ENCODE results near the gene NT5C2. TPM values are rescaled to one million over a fixed set of nuclear protein-coding genes. Genes with fewer than 3 reads are reported as not detected.

The NT5C2 gene
- total and polyA plus RNA-seq, 5 donors from 2014 or later = 52.4 to 59.6 (median 56.9) TPM

DNA sequence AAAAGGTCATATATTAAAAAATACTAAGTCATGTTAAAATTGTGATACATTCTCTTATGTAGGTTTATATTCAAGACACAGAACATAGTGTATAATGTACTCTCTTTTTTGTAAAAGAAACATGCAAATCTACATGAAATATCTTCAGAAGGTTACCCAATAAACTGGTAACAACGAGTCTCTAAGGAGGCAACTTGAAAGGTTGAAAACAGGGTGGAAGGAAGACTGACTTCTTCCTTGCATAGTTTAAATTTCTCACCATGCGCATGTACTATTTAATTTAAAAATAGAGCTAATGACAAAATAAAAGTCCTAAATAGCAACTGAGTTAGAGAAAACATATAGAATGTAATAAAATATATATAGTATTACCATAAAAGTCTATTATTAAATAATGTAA, 132.5 kb downstream of the NT5C2 start:
- H3K4me3 Mint-ChIP-seq = no peak overlapping the region
- no peaks in the 10 kb centered on the region for H3K9me3 ChIP-seq (ENCODE audit: control insufficient read depth in 2 of 2, low read length in 2 of 2)
- no peaks in the 10 kb centered on the region for H3K27me3 Mint-ChIP-seq
- peaks cover 15% of the 10 kb centered on the region for H3K36me3 Mint-ChIP-seq
- ATAC-seq (ENCODE audit: low read depth in 2 of 2) (no peak), DNase-seq (no peak)
- H3K27ac ChIP-seq (ENCODE audit: insufficient read depth, low read length, poor library complexity, severe bottlenecking) = no peak overlapping the region
- no peaks in the 10 kb centered on the region for H3K36me3 ChIP-seq (ENCODE audit: control insufficient read depth, insufficient read depth, low read length)
- H3K4me1 Mint-ChIP-seq = peaks cover 0 to 4% (median 0%) of the 10 kb centered on the region in 4 donors
- no peaks in the 10 kb centered on the region for H3K4me1 ChIP-seq (ENCODE audit: control insufficient read depth, insufficient read depth, low read length, poor library complexity, severe bottlenecking)
- no peak overlapping the region for H3K27ac Mint-ChIP-seq
- H3K27me3 ChIP-seq (ENCODE audit: control insufficient read depth, insufficient read depth, low read length) = no peaks in the 10 kb centered on the region
- H3K4me3 ChIP-seq (ENCODE audit: low read depth, low read length) = no peak overlapping the region
- H3K9me3 Mint-ChIP-seq = no peaks in the 10 kb centered on the region

DNA sequence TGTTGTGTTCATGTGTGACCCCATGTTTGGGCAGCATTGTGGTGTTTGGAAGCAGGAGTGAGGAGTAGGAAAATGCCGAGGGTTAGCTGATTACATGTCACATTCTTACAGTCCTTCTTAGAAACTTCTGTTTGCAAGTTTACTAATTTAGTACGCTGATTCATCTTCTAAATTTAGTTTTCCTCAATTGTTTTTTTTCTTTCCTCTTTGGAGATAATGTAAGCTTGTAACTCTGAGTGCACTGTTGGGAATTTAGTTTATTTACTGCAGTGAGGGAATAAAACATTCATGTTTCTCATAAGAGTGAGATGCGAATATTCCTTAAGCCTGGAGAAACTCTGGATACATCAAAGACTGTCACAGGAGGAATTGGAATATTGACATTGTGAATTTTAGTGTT, 135.0 kb downstream of the NT5C2 start:
- H3K27me3 ChIP-seq (ENCODE audit: control insufficient read depth, insufficient read depth, low read length) = no peaks in the 10 kb centered on the region
- peaks cover 14% of the 10 kb centered on the region for H3K4me1 ChIP-seq (ENCODE audit: control insufficient read depth, insufficient read depth, low read length, poor library complexity, severe bottlenecking)
- DNase-seq (no peak), ATAC-seq (ENCODE audit: low read depth in 2 of 2) (no peak)
- H3K4me3 ChIP-seq (ENCODE audit: low read depth, low read length) = no peak overlapping the region
- H3K27ac ChIP-seq (ENCODE audit: insufficient read depth, low read length, poor library complexity, severe bottlenecking) = no peak overlapping the region
- H3K36me3 Mint-ChIP-seq = peaks cover 13% of the 10 kb centered on the region
- no peaks in the 10 kb centered on the region for H3K27me3 Mint-ChIP-seq
- H3K4me3 Mint-ChIP-seq = no peak overlapping the region
- H3K9me3 Mint-ChIP-seq = no peaks in the 10 kb centered on the region
- peaks cover 10 to 20% (median 17%) of the 10 kb centered on the region in 4 donors for H3K4me1 Mint-ChIP-seq
- H3K36me3 ChIP-seq (ENCODE audit: control insufficient read depth, insufficient read depth, low read length) = no peaks in the 10 kb centered on the region
- no peaks in the 10 kb centered on the region for H3K9me3 ChIP-seq (ENCODE audit: control insufficient read depth in 2 of 2, low read length in 2 of 2)
- H3K27ac Mint-ChIP-seq = no peak overlapping the region

DNA sequence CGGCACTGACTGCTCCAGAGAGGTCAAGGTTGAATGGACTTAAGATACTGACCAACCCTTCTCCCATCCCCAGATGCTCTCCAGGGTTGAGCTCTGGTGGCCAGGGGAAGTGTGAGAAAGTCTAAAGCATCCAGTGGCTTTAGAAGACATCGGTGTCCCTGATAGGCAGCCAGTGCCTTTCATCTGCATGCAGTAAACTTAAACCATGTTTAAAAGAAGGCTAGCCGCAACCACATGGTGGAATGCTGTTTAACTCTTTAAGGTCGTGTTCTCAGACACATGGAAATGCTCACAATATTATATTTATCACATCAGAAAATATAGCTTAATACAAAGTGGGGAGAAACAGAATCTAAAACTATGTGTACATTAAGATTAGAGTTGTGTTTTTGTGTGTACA, 138.0 kb downstream of the NT5C2 start:
- no peak for DNase-seq
- Histone ChIP-seq H3K27me3 (ENCODE audit: control insufficient read depth, insufficient read depth, low read length) (no peaks in the 10 kb centered on the region), H3K9me3 (ENCODE audit: control insufficient read depth in 2 of 2, low read length in 2 of 2) (no peaks in the 10 kb centered on the region), H3K27ac (ENCODE audit: insufficient read depth, low read length, poor library complexity, severe bottlenecking) (no peak overlapping the region), H3K4me3 (ENCODE audit: low read depth, low read length) (no peak overlapping the region), H3K4me1 (ENCODE audit: control insufficient read depth, insufficient read depth, low read length, poor library complexity, severe bottlenecking) (peaks cover 17% of the 10 kb centered on the region), H3K36me3 (ENCODE audit: control insufficient read depth, insufficient read depth, low read length) (no peaks in the 10 kb centered on the region)
- Mint-ChIP-seq H3K4me1 (peaks cover 13 to 25% (median 15%) of the 10 kb centered on the region in 4 donors), H3K27ac (peak overlapping the region in 1 of 3 donors; percentile 95), H3K9me3 (no peaks in the 10 kb centered on the region), H3K4me3 (no peak overlapping the region), H3K27me3 (no peaks in the 10 kb centered on the region), H3K36me3 (peaks cover 18% of the 10 kb centered on the region)
- ATAC-seq (ENCODE audit: low read depth in 2 of 2) = no peak

DNA sequence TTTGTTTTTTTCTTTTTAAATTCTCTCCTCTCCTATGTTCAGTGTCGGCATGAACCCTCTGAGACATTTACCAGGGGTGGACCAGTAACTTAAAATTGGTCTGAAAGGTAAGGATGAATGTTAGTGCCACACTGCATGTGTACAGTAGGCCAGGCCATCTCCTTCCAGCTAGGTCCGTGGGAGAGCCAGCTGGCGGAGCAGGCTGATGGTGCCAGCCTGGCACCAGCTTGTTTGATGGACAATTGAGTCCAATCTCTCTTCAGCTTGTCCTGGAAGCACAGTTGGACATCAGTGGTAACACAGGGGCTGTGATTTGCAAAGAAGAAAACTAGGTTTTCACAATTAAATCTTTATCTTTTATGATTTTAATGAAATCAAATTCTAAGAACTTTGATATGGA, 138.5 kb downstream of the NT5C2 start:
- peaks cover 18% of the 10 kb centered on the region for H3K36me3 Mint-ChIP-seq
- H3K4me3 Mint-ChIP-seq = peak overlapping the region; percentile 84 to 96 (median 88)
- H3K4me1 ChIP-seq (ENCODE audit: control insufficient read depth, insufficient read depth, low read length, poor library complexity, severe bottlenecking) = peaks cover 17% of the 10 kb centered on the region
- ATAC-seq (ENCODE audit: low read depth in 2 of 2) (no peak), DNase-seq (no peak)
- no peaks in the 10 kb centered on the region for H3K27me3 Mint-ChIP-seq
- H3K4me3 ChIP-seq (ENCODE audit: low read depth, low read length) = peak overlapping the region; percentile 81
- no peaks in the 10 kb centered on the region for H3K27me3 ChIP-seq (ENCODE audit: control insufficient read depth, insufficient read depth, low read length)
- H3K36me3 ChIP-seq (ENCODE audit: control insufficient read depth, insufficient read depth, low read length) = no peaks in the 10 kb centered on the region
- H3K27ac ChIP-seq (ENCODE audit: insufficient read depth, low read length, poor library complexity, severe bottlenecking) = peak overlapping the region; percentile 64
- peak overlapping the region; percentile 49 to 95 (median 93) for H3K27ac Mint-ChIP-seq
- no peaks in the 10 kb centered on the region for H3K9me3 Mint-ChIP-seq
- no peaks in the 10 kb centered on the region for H3K9me3 ChIP-seq (ENCODE audit: control insufficient read depth in 2 of 2, low read length in 2 of 2)
- peaks cover 13 to 25% (median 15%) of the 10 kb centered on the region in 4 donors for H3K4me1 Mint-ChIP-seq

DNA sequence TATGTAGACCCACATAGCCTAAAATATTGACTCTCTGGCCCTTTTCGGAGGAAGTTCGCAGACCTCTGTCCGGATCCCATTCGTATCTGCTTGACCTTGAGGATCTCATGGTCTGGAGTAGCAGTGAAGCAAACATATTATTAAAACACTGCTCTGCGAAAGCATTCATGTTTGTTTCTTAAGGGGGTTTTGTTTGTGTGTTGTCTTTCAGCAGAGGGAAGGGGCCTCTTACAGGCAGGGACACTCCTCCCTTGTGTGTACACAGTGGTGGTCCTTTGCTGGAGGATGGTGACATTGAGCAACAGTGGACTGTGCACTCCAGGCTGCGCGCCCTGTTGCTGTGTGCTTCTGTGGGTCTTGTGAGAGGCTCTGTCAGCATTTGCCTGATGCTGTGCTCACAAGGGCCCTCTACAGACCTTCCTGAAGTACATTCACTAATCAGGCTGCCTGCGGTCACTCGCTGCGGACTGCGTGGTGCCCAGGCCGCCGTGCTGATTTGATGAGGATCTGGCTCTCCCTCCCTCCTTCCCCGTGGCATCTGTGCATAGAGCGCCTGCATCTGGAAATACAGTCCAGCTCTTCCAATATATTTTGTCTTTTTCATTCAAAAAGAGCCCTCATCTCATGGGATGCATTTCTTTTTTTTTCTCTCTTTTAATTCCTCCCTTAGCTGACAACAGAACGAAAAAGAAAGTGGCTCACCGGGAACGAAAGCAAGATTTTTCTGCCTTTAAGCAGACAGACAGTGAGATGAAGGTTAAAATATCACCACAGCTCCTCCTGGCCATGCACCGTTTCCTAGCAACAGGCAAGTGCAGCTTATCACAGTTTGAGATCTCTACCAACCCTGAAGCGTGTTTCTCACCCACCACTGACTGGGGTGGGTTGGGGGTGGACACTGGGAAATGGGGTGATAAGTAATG, 139.2 kb downstream of the NT5C2 start:
- Mint-ChIP-seq H3K36me3 (peaks cover 18% of the 10 kb centered on the region), H3K4me3 (peak overlapping the region; percentile 84 to 96 (median 88)), H3K27me3 (no peaks in the 10 kb centered on the region), H3K9me3 (no peaks in the 10 kb centered on the region), H3K27ac (peak overlapping the region; percentile 90 to 95 (median 93)), H3K4me1 (peaks cover 13 to 25% (median 15%) of the 10 kb centered on the region in 4 donors)
- Histone ChIP-seq H3K36me3 (ENCODE audit: control insufficient read depth, insufficient read depth, low read length) (no peaks in the 10 kb centered on the region), H3K4me1 (ENCODE audit: control insufficient read depth, insufficient read depth, low read length, poor library complexity, severe bottlenecking) (peaks cover 17% of the 10 kb centered on the region), H3K27me3 (ENCODE audit: control insufficient read depth, insufficient read depth, low read length) (no peaks in the 10 kb centered on the region), H3K27ac (ENCODE audit: insufficient read depth, low read length, poor library complexity, severe bottlenecking) (peak overlapping the region; percentile 64), H3K4me3 (ENCODE audit: low read depth, low read length) (peak overlapping the region; percentile 81), H3K9me3 (ENCODE audit: control insufficient read depth in 2 of 2, low read length in 2 of 2) (no peaks in the 10 kb centered on the region)
- ATAC-seq (ENCODE audit: low read depth in 2 of 2) = peak; percentile 78 to 85
- DNase-seq = peak; percentile 11 to 88 (median 66)

DNA sequence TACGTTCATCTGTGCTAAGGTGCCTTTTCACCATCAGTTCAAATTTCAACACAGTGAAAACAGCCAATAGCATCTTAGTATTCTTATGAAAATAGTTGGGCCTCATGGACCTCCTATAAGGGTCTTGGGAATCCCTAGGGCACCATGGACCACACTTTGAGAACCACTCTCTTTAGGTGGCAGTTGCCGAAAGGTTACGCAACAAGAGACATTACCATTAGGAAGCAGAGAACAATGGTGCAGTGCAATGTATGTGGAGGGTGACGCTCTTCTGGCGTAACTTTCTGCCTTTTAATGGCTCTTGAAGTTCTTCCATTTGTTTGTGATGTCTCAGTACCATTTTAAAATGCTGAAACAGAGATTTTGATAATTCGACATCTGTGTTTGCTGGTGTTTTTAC, 143.8 kb downstream of the NT5C2 start:
- Histone ChIP-seq H3K36me3 (ENCODE audit: control insufficient read depth, insufficient read depth, low read length) (no peaks in the 10 kb centered on the region), H3K27me3 (ENCODE audit: control insufficient read depth, insufficient read depth, low read length) (no peaks in the 10 kb centered on the region), H3K4me3 (ENCODE audit: low read depth, low read length) (no peak overlapping the region), H3K9me3 (ENCODE audit: control insufficient read depth in 2 of 2, low read length in 2 of 2) (no peaks in the 10 kb centered on the region), H3K4me1 (ENCODE audit: control insufficient read depth, insufficient read depth, low read length, poor library complexity, severe bottlenecking) (peaks cover 12% of the 10 kb centered on the region), H3K27ac (ENCODE audit: insufficient read depth, low read length, poor library complexity, severe bottlenecking) (no peak overlapping the region)
- ATAC-seq (ENCODE audit: low read depth in 2 of 2) (no peak), DNase-seq (no peak)
- no peaks in the 10 kb centered on the region for H3K9me3 Mint-ChIP-seq
- H3K4me3 Mint-ChIP-seq = no peak overlapping the region
- peaks cover 4% of the 10 kb centered on the region for H3K36me3 Mint-ChIP-seq
- H3K27ac Mint-ChIP-seq = no peak overlapping the region
- peaks cover 9 to 16% (median 11%) of the 10 kb centered on the region in 4 donors for H3K4me1 Mint-ChIP-seq
- no peaks in the 10 kb centered on the region for H3K27me3 Mint-ChIP-seq

DNA sequence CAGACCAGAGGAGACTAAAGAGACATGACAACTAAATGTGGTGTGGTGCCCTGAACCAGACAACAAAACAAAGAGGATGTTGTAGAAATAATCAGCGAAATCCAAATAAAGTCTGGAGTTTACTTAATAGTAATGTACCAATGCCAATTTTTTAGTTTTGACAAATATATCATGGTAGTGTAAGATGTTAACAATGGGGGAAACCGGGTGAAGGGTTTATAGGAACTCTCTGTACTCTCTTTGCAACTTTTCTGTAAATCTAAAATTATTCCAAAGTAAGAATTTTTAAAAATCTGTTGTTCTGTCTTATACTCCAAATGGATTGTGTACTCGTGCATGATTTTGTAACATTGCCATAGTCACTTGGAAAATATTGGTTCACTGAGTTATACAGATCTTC, 145.7 kb downstream of the NT5C2 start:
- ATAC-seq (ENCODE audit: low read depth in 2 of 2) (no peak), DNase-seq (no peak)
- H3K36me3 ChIP-seq (ENCODE audit: control insufficient read depth, insufficient read depth, low read length) = no peaks in the 10 kb centered on the region
- H3K9me3 ChIP-seq (ENCODE audit: control insufficient read depth in 2 of 2, low read length in 2 of 2) = no peaks in the 10 kb centered on the region
- no peak overlapping the region for H3K4me3 ChIP-seq (ENCODE audit: low read depth, low read length)
- H3K27ac ChIP-seq (ENCODE audit: insufficient read depth, low read length, poor library complexity, severe bottlenecking) = no peak overlapping the region
- Mint-ChIP-seq H3K27ac (no peak overlapping the region), H3K4me3 (no peak overlapping the region), H3K36me3 (peaks cover 4% of the 10 kb centered on the region), H3K27me3 (no peaks in the 10 kb centered on the region), H3K9me3 (no peaks in the 10 kb centered on the region), H3K4me1 (peaks cover 0 to 3% (median 1%) of the 10 kb centered on the region in 4 donors)
- no peaks in the 10 kb centered on the region for H3K27me3 ChIP-seq (ENCODE audit: control insufficient read depth, insufficient read depth, low read length)
- no peaks in the 10 kb centered on the region for H3K4me1 ChIP-seq (ENCODE audit: control insufficient read depth, insufficient read depth, low read length, poor library complexity, severe bottlenecking)

DNA sequence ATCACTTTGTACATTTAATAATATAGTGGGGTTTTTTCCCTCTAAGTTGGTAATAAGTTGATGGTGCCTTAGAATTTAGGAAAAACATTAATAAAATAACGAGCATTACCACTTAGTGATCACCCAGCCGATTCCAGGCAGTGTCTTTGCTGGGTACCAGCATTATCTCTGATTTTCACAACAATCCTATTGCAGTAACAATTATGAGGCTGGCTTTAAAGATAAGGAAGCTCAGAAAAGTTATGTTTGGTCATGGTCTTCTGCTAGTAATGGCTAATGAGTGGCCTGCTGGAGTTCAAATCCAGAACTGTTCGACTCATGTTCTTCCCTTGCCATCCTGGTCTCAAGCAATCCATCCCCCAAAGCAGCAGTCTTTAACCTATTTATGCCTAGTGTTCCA, 147.1 kb downstream of the NT5C2 start:
- ATAC-seq (ENCODE audit: low read depth in 2 of 2) = no peak

More for the DNA sequence above, 147.1 kb downstream of the NT5C2 start:
- no peak for DNase-seq
- H3K27ac ChIP-seq (ENCODE audit: insufficient read depth, low read length, poor library complexity, severe bottlenecking) = no peak overlapping the region
- Mint-ChIP-seq H3K4me1 (peaks cover 0 to 6% (median 2%) of the 10 kb centered on the region in 4 donors), H3K27me3 (no peaks in the 10 kb centered on the region), H3K4me3 (no peak overlapping the region), H3K27ac (no peak overlapping the region), H3K36me3 (peaks cover 4% of the 10 kb centered on the region), H3K9me3 (no peaks in the 10 kb centered on the region)
- no peaks in the 10 kb centered on the region for H3K27me3 ChIP-seq (ENCODE audit: control insufficient read depth, insufficient read depth, low read length)
- no peak overlapping the region for H3K4me3 ChIP-seq (ENCODE audit: low read depth, low read length)
- H3K4me1 ChIP-seq (ENCODE audit: control insufficient read depth, insufficient read depth, low read length, poor library complexity, severe bottlenecking) = no peaks in the 10 kb centered on the region
- no peaks in the 10 kb centered on the region for H3K9me3 ChIP-seq (ENCODE audit: control insufficient read depth in 2 of 2, low read length in 2 of 2)
- H3K36me3 ChIP-seq (ENCODE audit: control insufficient read depth, insufficient read depth, low read length) = no peaks in the 10 kb centered on the region

All from CD4-positive, CD25-positive, alpha-beta regulatory T cell (primary cell).